ENCODE results near the gene HOXB7. TPM values are rescaled to one million over a fixed set of nuclear protein-coding genes. Genes with fewer than 3 reads are reported as not detected.

The HOXB7 gene
- polyA plus RNA-seq, 3 donors, result 44.7 to 50.2 (median 48.7) TPM

DNA sequence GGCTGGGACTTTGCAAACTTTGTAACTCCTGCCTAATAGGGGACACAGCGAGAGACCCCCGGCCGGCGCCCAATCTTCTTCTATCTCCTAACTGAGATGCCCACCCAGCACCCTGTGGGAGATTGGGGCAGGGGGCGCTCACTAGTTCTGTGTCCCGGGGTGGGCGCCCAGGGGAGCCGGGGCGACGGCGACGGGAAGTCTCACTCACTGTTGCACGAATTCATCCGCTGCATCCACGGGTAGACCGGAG, 13.4 kb downstream of the HOXB7 start:
- no peak for DNase-seq (ENCODE audit: low read depth in 3 of 3, low spot score in 2 of 3)

DNA sequence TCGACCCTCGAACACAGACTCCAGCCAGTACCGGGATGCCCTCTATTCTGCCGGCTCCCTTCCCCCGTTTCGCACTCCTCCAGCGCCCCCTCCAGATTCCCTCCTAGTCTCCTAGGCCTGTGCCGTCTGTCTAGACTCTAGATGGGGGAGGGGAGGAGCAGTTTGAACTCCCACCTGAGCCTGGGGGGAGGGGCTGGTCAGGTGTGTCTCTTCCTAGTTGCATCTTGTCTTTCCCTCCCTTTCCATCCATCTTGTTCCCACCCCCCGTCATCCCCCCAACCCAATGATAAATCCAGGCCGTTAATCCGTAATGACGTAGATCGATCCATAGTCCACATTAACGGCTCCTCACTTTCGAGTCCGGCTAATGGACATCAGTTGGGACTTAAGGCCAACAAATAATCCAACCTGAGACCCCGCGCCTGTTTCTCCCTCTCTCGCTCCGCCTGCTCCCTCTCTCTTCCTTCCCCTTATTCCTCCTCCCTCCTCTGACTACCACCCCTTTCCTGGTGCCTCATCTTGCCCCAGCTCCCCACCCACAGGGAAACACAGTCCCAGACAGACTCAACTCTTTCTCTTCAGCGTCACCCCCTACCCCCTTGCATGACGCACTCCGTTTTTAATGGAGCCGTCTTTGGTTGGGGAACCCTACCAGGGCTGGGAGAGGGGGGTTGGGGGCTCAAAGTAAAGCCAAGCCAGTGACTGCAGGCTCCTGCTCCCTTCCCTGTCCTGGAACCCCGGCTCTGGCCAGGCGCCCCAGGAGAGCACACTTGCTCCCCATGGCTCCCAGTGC, 13.9 kb downstream of the HOXB7 start:
- no peak for DNase-seq (ENCODE audit: low read depth in 3 of 3, low spot score in 2 of 3)

DNA sequence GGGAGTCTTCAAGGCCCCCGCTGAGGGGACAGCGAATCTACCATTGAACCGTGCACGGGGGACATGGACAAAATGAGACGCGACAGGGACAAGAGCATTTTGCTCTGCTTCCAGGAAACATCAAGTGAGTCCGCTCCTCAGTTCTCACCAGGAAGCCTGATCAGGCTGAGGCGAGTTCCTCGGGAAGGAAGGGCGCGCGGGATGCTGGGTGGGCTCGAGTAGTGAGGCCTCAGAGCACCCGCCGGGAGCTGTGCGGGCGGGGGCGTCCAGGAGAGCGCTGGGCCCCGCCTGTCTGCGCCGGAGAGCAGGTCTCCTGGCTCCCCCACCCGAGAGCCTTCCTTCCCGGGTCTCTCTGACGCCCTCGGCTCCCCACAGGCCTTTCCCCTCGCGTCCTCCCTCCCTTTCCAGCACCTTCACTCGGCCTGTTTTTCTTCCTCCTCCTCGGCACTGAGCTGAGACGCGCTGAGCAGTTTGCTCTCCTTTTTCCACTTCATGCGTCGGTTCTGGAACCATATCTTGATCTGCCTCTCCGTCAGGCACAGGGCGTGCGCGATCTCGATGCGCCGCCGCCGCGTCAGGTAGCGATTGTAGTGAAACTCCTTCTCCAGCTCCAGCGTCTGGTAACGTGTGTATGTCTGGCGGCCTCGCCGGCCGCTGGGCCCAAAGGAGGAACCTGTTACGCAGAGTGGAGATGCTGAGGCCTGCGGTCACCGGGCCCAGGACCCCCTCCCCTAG, 14.7 kb downstream of the HOXB7 start:
- no peak for DNase-seq (ENCODE audit: low read depth in 3 of 3, low spot score in 2 of 3)

DNA sequence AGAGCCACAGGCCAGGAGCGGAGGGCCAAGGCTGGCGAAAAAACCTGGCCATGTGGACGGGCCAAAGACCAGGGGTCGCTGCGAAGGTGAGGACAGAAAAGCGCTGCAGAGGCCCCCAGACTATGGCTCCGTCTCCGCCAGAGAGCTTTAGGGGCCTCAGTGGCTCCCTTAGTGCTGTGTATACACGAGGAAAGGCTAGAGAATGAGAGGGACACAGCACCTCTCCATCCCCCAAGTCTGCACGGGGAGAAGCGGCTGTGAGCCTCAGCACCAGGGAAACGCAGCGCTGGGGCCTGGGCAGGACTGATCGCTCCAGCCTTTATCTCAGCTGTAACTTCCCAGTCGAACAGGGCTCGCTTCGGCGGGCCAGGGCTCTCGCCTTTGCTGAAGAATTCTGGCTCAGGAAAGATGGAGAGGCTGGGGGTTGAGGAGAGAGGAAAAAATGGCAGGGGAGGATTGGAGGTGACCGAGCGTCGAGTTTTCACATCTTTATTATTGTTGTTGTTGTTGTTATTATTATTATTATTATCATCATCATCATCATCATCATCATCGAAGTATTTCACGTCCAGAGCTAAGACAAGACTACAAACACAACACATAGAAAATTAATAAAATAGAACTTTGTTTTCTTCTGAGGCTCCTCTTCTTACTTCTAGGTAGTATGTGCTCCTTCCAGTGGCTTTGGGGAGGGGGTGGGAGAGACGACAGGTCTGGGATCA, 15.4 kb downstream of the HOXB7 start:
- DNase-seq (ENCODE audit: low read depth in 3 of 3, low spot score in 2 of 3), result no peak

DNA sequence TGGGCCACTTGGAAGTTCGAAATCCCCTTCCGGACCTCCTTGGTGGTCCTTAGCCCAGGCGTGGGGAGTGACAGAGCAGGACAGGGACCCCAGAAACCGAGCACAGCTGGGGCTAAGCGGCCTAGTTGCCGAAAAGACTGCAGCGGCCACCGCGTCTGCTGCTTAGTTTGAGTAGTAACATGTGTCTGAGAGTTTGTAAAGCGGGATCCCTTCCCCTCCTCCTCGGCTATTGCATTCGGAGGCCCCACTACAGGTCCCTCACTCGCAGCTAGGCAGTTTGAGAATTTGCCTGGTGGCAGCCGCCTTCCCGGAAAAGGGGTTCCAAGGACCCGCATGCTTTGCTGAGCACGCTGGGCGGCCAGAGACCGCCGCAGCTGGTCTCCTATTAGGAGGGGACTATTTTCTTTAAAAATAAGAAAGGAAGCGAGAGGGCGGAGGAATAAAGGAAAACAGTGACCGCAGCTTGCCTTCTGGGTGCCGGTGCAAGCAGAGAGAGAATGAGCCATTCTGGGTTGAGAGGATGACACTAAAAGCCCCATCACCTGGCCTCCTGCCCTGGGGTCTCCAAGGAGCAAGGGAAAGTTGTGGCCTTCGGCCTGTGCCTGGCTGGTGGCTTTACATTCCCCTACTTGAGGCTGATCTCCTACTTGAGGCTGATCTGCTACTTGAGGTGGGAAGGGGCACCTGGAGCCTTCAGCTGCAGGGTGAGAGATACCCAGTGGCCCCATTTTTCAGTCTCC, 16.1 kb downstream of the HOXB7 start:
- no peak for DNase-seq (ENCODE audit: low read depth in 3 of 3, low spot score in 2 of 3)

DNA sequence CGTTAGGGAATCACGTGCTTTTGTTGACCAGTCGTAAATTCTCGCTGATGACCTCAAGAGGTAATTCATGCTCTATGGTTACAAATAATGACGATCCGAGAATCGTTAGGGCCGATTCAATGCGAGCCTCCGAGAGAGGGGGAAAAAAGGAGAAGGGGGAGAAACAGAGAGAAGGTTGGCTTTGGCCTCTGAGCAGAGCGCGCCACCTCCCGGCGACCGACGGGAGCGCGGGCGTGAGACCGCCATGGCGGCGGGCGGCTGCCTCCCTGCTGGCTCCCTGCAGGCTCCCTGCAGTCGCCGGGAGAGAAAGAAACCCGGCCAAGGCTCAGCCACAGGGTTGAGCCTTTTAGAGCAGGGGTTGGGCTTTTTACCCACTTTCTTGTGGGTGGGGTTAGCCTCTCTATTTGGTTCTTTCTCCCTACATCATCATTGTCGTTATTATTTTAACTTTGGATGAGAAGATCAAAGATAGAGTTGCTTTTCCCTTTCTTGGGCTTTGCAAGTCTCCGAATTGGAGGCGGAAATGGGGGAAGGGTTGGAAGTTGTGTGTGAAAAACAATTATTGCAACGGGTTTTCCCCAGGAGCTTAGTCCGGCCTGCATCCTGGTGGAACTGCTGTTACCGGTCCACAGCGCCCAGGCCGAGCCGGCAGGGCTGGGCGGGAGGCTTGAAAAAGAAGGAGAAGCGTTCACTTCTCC, 16.8 kb downstream of the HOXB7 start:
- no peak for DNase-seq (ENCODE audit: low read depth in 3 of 3, low spot score in 2 of 3)

DNA sequence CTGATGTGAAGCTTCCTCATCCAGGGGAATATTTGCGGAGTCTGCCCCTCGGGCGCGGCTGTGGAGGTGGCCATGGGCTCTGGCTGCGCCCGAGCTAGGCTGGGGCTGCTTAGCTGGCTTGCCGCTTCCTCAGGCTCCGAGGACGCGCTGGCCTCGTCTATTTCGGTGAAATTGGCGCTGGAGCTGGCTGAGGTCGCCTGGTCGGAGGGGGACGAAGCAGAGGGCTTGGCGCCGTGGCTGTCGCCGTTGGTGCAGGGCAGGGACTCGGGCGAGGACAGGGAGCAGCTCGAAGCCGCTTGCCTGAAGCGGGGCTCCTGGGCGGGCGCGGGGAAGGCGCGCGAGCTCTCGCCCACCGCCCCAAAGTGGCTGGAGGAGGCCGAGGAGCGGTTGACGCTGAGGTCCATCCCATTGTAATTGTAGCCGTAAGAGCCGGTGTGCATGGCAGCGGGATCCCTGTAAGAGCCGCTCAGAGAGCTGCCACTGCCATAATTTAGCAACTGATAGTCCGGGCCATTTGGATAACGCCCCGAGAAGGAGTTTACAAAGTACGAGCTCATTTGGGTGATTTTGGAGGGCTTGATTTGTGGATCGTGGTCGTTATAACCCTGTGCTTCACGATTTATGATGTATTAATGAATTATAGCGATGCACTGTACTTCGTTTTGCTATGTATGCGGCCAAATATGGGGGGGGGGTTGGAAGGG, 17.5 kb downstream of the HOXB7 start, which contains the start of gene HOXB5:
Gene HOXB5, minus strand, starts transcription at position 654 of the 704 bp plus-strand sequence. Its CDS starts 97 bp downstream, at position 557.
- DNase-seq (ENCODE audit: low read depth in 3 of 3, low spot score in 2 of 3), result no peak

DNA sequence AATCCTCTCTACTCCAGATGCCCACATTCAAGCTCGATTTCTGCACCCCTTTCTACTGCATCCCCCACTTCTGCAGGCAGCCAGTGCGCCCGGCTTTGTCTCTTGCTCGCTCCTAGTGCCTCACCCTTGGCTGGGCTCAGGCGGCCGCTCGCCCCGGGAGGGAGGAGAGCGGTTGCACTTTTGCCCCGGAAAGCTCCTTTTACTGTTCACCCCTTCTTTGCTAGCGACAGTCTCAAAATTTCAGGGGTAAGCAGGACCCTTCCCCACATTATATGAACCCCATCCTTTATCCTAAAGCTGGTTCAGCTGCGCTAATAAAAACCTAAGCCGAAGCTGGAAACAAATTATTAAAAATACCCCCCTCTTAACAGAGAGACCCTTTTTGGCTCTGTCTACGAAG, 18.2 kb downstream of the HOXB7 start:
- no peak for DNase-seq (ENCODE audit: low read depth in 3 of 3, low spot score in 2 of 3)

DNA sequence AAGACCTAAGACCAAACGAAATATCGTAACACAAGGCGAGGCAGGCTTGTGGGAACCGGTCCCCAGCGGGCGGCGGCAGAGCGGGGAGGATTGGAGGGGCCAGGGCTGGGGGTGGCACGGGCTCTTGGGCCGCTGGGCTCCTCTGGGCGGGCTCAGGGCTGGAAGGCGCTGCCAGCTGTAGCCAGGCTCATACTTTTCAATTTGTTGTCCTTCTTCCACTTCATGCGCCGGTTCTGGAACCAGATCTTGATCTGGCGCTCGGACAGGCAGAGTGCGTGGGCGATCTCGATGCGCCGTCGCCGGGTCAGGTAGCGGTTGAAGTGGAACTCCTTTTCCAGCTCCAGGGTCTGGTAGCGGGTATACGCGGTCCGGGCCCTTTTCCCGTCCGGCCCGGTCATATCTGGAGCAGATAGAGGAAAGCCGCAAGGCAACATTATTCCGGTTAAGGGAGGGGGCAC, 18.7 kb downstream of the HOXB7 start:
- DNase-seq (ENCODE audit: low read depth in 3 of 3, low spot score in 2 of 3), result no peak

DNA sequence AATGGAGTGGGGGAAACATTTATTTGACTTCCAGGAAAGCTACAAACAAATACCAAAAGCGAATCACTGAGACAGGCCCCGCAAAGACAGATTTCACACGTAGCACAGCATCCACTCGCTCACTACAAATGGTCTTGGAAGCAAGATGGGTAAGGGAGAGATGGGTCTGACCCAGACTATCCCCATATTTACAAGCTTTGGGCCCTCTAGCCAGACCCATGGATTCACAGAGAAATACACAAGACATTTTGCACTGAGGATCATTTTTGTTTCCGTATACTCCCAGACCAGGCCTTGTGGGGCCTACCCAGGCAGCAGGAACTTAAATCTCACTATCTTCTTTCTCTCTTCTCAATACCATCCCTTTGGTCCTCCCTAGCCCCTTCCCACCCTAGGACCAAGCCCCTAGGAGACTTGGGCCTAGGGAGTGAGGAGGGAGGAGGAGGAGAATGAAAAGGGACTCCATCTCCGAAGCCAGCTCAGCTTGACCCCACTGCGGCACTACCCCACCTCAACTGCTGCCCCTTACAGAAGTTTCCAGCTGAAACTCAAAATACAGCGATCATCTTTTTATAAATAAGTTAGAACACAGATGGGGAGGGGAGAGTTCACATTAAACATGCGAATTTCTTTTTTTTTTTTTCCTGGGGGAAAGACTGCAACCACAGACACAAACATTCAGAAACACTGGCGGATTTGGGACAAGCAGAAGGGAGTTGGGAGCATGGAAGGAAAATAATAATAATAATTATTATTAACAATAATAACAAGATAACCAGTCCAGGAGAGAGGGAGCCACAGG, 19.4 kb downstream of the HOXB7 start:
- no peak for DNase-seq (ENCODE audit: low read depth in 3 of 3, low spot score in 2 of 3)

DNA sequence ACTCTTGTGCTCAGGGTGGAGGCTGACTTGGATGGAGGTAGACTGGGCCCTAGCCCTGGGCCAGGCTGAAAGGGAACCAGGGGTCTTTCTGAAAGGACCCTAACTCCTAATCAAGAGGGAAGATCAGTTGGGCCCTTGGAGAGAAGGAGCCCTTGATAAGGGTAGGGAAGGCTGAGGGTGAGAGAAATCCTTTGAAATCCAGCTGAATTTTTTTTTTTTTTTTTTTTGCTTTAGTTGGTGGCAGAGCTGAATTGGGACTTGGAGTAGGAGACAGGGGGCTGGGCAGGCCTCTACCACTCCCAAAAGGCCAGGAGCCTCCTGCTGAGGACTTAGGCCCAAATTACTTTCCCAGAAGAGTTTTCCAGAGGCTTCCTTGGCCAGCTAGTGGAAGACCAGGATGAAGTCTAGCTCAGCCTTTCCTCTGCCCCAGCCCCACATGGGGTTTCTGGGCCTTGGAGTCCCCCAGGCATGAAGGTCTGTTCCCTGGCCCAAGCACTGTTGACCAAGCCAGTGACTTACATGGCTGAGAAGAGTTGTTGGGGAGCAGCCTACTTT, 20.1 kb downstream of the HOXB7 start:
- no peak for DNase-seq (ENCODE audit: low read depth in 3 of 3, low spot score in 2 of 3)

DNA sequence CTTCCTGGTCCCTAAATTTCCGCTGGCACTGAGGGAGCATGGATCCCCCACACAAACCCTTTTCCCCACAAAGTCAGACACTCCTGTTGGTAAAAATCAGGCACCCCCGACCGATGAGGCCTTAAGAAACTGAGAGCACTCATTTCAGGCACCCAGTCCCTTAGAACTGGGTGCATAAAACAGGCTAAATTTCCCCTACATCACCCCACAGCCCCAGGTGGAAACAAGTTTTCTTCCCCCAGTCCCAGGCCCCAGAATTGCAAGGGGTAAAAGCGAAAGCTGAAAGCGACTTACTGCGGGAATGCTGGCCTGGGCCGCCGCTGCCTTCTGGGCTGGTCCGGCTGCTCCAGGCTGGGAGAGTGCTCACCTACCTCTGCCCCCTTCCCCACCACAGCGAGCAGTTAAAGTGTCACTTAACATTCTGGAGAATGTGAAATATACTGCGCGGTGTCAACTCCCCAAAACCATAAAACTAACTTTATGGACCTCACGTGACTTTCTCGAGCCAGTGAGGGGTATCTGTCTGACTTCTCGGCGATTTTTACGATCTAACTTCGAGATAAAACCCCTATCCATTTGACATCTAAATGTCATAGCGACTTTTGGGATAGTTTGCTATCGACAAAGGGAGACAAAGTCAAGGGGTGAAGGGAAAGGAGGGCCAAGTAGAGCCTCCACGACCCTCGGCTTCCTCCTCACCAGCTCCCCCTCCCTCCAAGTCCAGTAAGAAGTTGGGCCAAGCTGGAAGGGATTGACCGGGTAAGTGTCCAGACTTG, 20.8 kb downstream of the HOXB7 start, which contains the start of gene HOXB3:
Gene HOXB3, minus strand, starts transcription at position 411 of the 776 bp plus-strand sequence. CDS start 37,767 bp downstream, outside the sequence.
- DNase-seq (ENCODE audit: low read depth in 3 of 3, low spot score in 2 of 3), result peak in 2 of 3 donors; percentile 92

DNA sequence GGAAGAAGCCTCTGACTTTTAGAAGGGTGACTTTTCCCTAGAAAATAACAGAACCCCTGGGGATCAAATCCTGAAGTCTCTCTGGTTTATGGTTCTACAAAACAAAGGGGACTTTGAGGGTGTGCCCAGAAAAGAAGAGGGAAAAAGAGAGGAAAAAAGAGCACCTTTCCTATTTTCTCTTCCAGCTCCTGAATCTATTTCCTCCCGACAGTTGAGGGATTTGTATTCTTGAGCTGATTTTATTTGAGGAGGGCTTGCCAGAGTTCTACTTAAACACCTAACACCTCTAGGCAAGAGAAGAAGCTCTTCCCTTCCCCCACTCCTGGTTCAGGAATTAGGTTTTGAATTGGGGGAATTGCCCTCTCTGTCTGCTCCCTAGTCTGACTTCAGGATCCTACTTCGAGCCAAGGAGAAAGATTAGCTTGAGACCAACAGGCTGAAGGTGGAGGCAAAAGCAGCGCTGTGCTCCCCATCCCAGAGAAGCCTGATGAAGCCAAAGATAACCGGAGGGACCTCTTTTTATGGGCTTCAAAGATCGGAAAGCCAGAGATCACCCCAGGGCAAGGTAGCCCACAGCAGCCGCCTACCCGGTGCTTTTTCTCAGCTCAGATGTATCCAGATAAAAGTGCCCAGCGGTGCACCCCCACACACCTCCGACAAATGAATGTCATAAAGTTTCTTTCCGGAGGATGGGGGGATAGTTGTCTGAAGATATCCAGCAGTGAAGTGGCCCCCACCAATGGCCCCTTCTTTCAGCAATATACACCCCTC, 21.6 kb downstream of the HOXB7 start:
- no peak for DNase-seq (ENCODE audit: low read depth in 3 of 3, low spot score in 2 of 3)

DNA sequence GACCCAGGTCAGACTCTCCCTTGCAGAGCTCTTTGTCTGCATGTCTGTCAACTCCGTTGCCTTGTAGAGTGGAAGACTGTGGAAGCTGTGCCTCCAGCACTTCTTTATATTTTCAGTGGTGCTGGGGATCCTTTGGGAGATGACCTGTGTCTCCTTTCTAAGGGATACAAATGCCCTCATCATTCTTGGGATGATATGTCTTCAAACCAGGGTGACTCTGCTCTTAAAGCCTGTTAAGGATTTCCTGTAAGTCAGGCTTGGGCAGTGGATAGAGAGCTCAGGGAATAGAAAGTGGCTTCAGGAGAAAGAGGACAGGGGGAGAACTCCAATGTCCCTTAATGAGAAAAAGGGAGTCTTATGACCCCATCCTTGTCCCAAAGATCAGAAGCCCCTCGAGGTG, 22.3 kb downstream of the HOXB7 start:
- DNase-seq (ENCODE audit: low read depth in 3 of 3, low spot score in 2 of 3), result no peak

DNA sequence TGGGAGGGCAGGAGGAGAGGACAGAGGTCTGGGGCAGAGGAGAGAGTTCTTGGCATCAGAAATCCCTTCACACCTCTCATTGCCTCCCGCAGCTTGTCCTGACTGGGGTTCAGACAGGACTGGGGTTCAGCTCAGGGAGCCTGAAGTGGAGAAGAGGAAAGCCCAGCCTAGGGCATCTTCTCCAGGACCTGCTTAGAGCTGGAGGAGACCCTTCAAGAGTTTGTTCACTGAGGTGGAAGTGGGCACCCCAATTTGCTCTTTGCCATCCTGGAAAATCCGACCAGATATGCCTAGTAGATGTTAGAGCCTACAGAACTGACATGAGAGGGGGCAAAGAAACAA, 22.8 kb downstream of the HOXB7 start:
- no peak for DNase-seq (ENCODE audit: low read depth in 3 of 3, low spot score in 2 of 3)

DNA sequence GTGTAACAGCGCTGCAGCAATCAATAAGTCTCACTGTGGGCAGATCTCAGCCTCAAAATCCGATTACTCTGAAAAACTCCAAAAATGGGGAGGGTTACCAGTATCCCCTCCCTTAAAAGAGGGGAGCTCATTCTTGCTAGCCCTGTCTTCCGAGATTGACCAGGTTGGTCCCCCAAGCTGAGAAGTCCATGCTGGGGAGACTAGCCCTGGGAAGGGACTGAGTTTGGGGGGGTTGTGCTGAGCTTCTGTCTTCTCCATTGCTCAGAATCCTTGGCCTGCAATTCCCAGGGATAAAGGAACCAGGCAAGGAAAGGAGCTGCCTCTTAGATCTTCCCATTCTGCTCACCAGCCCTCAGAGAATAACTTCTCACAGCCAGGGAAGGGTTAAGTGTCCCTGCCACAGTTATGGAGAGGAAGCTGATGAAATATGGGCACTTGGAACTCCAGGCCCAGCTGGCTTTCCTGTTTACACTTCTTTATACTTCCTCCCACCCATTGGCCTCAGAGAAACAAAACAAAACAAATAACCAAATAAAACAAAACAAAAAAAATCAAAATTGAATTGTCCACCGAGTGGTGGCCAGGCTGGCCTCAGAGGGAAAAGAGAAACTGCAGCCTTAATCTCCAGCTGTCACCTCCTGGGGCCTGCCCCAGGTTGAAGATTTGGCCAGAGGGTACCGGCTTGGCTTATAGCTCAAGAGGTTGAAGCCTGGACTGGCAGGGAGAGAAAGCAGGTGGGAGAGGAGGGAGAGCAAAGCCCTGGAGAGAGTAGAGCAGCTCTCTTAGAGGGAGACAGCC, 23.3 kb downstream of the HOXB7 start:
- DNase-seq (ENCODE audit: low read depth in 3 of 3, low spot score in 2 of 3), result no peak

Data from right renal cortex interstitium (tissue), 3 donors.